Activated naive CD4-positive, alpha-beta T cell treated with anti-CD3 and anti-CD28 coated beads, Interleukin-2, amount 50 U/mL, for 16 hours (primary cell): ENCODE measurements around the gene CCDC80.

Source experiments
- DNase-seq: peaks from one replicate; pipeline ENCODE4 v3.0.0-alpha.2; 2020

The CCDC80 gene, protein sequence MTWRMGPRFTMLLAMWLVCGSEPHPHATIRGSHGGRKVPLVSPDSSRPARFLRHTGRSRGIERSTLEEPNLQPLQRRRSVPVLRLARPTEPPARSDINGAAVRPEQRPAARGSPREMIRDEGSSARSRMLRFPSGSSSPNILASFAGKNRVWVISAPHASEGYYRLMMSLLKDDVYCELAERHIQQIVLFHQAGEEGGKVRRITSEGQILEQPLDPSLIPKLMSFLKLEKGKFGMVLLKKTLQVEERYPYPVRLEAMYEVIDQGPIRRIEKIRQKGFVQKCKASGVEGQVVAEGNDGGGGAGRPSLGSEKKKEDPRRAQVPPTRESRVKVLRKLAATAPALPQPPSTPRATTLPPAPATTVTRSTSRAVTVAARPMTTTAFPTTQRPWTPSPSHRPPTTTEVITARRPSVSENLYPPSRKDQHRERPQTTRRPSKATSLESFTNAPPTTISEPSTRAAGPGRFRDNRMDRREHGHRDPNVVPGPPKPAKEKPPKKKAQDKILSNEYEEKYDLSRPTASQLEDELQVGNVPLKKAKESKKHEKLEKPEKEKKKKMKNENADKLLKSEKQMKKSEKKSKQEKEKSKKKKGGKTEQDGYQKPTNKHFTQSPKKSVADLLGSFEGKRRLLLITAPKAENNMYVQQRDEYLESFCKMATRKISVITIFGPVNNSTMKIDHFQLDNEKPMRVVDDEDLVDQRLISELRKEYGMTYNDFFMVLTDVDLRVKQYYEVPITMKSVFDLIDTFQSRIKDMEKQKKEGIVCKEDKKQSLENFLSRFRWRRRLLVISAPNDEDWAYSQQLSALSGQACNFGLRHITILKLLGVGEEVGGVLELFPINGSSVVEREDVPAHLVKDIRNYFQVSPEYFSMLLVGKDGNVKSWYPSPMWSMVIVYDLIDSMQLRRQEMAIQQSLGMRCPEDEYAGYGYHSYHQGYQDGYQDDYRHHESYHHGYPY

GRCh38 chr3:112640930-112641801, at the start of gene CCDC80:
TSS of gene CCDC80 (minus strand) at chr3:112641143. CDS start at chr3:112639905, 1,238 bp downstream.
- DNase-seq, result no peak

- no peak for DNase-seq
These were observed 49.0 kb upstream of the CCDC80 start for GRCh38 chr3:112689989-112690388.

- no peak for DNase-seq
These were observed 48.4 kb upstream of the CCDC80 start for GRCh38 chr3:112689385-112689784.

DNA sequence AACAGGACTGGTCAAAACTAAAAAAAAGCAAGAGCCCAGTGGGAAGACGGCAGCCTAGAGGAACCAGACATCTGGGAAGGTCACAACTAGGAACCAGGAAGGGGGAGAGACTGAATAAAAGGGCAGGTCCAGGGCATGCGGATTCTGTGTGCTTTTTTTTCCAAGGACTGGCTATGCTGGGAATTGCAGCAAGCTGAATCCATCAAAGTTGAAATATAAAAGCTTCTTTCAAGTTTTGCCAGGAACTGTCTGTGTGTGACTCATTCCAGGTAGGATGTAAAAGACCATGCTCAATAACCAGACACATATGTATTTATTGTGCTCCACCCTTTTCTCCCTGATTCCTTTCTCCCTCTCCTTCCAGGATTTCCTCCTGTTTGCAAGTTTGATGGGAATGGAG, 47.9 kb upstream of the CCDC80 start:
- DNase-seq, result no peak

DNA sequence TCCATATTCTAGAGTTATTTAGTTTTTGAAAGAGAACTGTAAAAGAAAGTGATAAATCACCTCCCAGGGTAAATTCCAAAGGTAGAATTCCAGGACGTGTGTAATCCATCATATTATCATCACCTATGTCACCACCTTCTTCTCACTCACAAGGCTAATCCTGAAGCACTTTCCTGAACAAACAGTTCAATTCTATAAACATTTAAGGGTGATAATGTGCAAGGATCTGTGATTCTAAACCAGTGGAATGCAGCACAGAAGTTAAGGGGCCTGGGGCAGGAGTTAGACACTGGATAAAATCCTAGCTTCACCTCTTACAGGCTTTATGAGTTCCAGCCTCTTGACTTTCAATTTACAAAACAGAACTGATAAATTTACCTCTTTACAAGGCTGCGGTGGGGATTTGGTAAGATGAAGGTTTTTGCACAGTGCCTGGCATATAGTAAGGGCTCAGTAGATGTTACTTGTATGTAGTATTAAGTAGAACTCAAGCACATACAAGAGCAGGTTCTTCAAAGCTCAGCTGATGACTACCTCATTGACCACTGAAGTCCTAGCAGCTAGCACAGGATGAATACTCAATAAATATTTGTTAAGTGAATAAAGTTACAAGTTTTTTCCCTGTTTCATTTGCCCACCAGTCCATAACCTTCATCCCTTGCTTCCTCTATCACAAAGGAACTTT, 47.3 kb upstream of the CCDC80 start:
- DNase-seq, result no peak

GRCh38 chr3:112687616-112688015, 46.7 kb upstream of the CCDC80 start:
- no peak for DNase-seq

DNA sequence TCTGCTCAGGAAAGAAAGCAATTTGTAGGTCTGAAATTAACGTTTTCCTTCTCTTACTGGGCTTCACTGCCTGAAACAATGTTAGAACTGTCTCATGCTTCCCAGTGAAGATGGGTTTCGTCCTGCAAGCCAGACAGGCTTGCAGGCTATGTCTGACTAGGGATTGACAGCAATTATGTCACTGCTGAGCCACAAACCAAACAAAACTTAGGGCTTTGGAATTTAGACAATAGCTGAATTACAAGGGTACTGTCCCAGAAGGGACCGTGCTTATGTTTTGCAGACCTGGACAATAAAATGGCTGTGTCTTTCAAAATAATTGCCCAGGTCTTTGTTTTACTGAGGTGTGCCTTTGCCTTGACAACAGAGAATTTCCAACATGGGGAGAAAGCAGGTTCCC, 46.3 kb upstream of the CCDC80 start:
- DNase-seq, result no peak

- DNase-seq, result no peak
These were observed 45.2 kb upstream of the CCDC80 start for GRCh38 chr3:112685956-112686799.

- DNase-seq, result no peak
These were observed 44.5 kb upstream of the CCDC80 start for GRCh38 chr3:112685420-112685819.

DNA sequence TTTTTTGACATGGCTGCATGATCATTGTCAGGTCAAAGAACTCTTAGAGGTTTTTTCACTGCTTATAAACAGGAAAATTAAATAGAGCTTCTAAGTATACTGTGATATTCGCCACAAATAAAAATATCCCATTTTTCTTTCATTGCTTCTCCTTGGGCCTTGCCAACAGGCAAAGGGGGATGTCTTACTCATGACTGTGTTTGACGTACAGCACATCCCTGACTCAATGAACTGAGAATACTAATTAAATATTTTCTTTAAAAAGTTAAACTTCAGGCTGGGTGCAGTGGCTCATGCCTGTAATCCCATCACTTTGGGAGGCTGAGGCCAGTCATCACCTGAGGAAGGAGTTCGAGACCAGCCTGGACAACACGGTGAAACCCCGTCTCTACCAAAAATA, 41.4 kb upstream of the CCDC80 start:
- DNase-seq, result no peak

DNA sequence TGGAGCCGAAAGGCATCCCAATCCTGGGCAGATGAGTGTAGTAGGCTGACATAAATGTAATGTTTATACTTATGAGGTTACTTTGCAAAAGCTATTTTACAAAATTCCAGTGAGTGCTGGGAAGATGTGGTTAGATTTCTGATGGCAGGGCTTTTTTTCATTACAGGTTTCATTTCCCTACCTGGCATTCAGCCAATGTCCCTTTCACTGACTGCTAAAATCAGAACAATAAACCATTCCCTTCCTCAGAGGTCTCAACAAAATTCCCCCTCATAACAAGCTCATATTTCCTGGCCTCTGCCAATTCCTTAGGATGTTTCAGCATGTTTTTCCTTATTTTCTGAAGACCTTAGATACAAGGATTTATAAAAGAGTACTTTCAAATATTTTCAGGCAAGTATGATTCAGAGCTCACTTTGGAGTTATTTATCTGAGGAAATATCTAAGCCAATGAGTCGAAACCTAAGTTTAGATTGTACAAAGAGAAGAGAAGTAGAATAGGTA, 40.9 kb upstream of the CCDC80 start:
- no peak for DNase-seq

- peak; percentile 88 for DNase-seq
These were observed 35.8 kb upstream of the CCDC80 start for GRCh38 chr3:112676659-112677234.

DNA sequence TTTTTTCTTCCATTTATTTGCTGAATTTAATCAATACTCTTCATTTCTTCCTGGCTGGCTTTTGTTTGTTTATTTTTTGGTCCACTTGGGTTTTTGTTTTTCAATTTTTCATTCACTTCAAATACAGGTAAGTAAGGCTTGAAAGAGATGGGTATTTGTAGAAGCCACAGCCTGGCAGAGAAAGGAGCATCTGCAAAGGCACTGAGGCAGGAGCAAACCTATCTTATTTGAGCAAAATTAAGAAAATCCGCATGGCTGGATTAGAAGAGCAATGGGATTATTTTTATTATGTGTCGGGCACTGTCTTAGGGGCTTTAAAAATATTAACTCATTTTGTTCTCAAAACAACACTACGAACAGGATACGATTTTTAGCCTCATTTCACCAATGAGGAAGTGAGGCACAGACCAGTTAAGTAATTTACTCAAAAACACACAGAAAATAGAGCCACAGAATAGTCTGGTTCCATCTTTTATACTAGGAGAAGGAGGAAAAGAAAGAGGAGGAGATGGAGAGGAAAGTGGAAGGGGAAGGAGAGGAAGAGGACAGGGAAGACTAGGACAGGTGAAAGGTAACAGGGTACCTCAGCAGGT, 35.1 kb upstream of the CCDC80 start:
- DNase-seq, result no peak

DNA sequence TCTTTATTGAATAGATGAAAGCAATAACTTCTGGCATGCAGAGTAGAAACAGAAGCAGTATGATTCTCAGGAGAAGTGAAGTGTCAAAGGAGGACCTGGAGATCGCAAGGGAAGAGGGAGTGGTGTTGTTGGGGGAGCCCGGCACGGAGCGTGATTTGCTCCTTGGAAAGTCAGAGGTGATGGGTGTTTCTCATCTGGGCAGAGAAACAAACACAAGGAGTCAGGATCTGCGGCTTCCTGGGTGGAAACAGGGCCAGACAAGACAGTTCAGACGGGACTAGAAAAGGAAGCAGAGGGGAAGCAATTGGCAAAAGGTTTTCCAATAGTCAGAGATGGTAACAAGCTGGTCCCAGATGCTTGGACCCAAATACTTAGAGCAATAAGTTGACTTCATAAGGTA, 34.4 kb upstream of the CCDC80 start:
- no peak for DNase-seq

DNA sequence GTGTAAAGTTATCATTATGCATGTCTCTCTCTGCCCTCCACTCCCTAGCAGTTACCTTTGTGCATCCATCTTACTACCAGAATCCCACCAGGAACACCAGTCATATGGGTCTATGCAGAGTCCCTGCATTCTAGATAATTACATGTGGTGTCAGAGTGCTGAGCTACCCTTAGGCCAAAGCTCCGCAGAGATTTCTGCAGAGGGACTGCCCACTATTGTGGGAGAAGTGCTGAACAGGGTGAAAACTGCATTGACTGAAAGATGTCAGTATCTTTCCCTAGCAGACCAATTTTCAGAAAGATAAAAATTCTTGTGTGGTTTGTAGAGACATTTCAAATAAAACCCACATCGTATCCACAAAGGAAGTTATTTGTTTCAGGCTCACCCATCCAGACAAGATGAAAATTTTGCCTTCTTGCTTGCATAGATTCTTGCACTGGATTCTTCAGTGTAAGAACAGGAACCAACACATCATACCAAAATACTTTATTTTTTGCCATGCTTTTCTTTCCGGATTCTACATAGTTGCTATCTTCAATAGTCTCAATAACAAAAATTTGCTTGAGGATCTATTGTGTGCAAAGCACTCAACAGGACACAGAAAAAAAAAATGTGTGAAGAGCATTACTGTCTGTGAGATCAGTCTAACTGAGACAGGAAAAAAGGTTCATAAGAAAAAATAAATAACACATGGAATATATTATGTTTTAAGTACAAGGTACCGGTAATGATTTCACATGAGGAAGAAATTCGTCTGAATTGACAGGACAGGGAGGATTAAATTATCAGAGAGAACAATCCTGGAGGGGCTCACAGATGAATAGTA, 32.0 kb upstream of the CCDC80 start:
- DNase-seq, result no peak

DNA sequence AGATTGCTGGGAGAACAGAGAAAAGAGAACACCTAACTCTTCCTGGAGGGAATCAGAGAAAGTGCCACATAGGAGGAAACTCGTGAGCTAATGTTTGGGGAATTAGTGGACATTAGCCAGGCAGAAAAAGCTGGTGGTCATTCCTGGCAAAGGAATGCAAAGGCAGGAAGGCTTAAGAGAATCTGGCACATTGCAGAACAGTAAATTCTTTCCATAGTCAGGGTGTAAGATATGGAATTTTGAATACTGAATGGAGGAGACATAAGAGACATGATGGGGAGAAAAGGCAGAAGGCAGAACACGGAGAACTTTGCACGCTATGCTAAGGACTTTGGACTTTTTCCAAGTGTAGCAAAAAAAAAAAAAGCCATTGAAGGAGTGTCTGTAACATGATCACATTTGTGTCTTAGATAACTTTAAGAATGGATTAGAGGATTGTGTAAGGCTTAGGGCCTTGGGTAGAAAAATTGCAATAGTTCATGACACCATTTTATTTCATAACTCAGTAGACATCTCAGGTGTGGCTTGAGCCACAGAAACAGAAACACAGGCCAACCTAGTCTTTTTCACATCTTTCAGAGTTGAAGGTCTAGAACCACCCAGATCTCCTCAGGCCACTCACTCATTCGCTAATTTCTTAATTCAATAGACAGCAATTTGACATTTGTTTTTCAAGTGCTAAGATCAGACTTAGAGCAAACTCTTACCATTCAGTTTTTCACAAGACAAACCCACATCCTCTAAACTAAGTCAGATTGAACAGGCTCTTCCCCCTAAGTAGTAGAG, 31.2 kb upstream of the CCDC80 start:
- no peak for DNase-seq

- no peak for DNase-seq
These were observed 29.9 kb upstream of the CCDC80 start for GRCh38 chr3:112670824-112671223.

- no peak for DNase-seq
These were observed 26.7 kb upstream of the CCDC80 start for GRCh38 chr3:112667599-112667998.
